Measurements from ENCODE around the gene RAB8B.

Gene RAB8B

GRCh38 chr15:63225381-63225780 lies 36.0 kb downstream of the RAB8B start:
- TF ChIP-seq CTCF (IDR thresholded peaks at IDR 0.05; ENCODE audit: extremely low read depth, missing control alignments): no peak
- DNase-seq (ENCODE audit: low spot score): no peak

GRCh38 chr15:63226155-63226883 lies 36.9 kb downstream of the RAB8B start:
- TF ChIP-seq CTCF (IDR thresholded peaks at IDR 0.05; ENCODE audit: extremely low read depth, missing control alignments): no peak
- DNase-seq (ENCODE audit: low spot score): no peak

GRCh38 chr15:63226966-63227401 lies 37.6 kb downstream of the RAB8B start:
- no peak for TF ChIP-seq CTCF (IDR thresholded peaks at IDR 0.05; ENCODE audit: extremely low read depth, missing control alignments)
- no peak for DNase-seq (ENCODE audit: low spot score)

GRCh38 chr15:63227689-63228088 lies 38.3 kb downstream of the RAB8B start:
- no peak for TF ChIP-seq CTCF (IDR thresholded peaks at IDR 0.05; ENCODE audit: extremely low read depth, missing control alignments)
- no peak for DNase-seq (ENCODE audit: low spot score)

- TF ChIP-seq CTCF (IDR thresholded peaks at IDR 0.05; ENCODE audit: extremely low read depth, missing control alignments): no peak
- DNase-seq (ENCODE audit: low spot score): no peak
These were observed 41.8 kb downstream of the RAB8B start for GRCh38 chr15:63231206-63231605.

- no peak for DNase-seq (ENCODE audit: low spot score)
- TF ChIP-seq CTCF (IDR thresholded peaks at IDR 0.05; ENCODE audit: extremely low read depth, missing control alignments): no peak
These were observed 42.3 kb downstream of the RAB8B start for GRCh38 chr15:63231706-63232105.

- DNase-seq (ENCODE audit: low spot score): no peak
- no peak for TF ChIP-seq CTCF (IDR thresholded peaks at IDR 0.05; ENCODE audit: extremely low read depth, missing control alignments)
These were observed 43.0 kb downstream of the RAB8B start for GRCh38 chr15:63232405-63232804.
